GM19193 (cell line): Measurements from ENCODE around the gene RNU5D-1.

Experiments
- POLR2A ChIP-seq: IDR thresholded peaks from 4 replicates; pipeline ENCODE4 v1.6.1; 2011; ENCODE audit not compliant: insufficient read depth, insufficient read length; ENCODE audit errors: extremely low read depth

Gene RNU5D-1

GRCh38 chr1:44694863-44695478 lies 36.0 kb downstream of the RNU5D-1 start:
- no peak for TF ChIP-seq POLR2A

- no peak for TF ChIP-seq POLR2A
Measured at GRCh38 chr1:44693900-44694299, 37.1 kb downstream of the RNU5D-1 start.

- TF ChIP-seq POLR2A, result no peak
Measured at GRCh38 chr1:44693159-44693558, 37.8 kb downstream of the RNU5D-1 start.

GRCh38 chr1:44689447-44689765 lies 41.6 kb downstream of the RNU5D-1 start:
- TF ChIP-seq POLR2A, result no peak

GRCh38 chr1:44688760-44689446 lies 42.1 kb downstream of the RNU5D-1 start:
- TF ChIP-seq POLR2A, result no peak

GRCh38 chr1:44685881-44686280 lies 45.1 kb downstream of the RNU5D-1 start:
- no peak for TF ChIP-seq POLR2A

GRCh38 chr1:44685218-44685617 lies 45.8 kb downstream of the RNU5D-1 start:
- TF ChIP-seq POLR2A, result no peak

- no peak for TF ChIP-seq POLR2A
Measured at GRCh38 chr1:44684525-44684924, 46.4 kb downstream of the RNU5D-1 start.

- TF ChIP-seq POLR2A, result no peak
Measured at GRCh38 chr1:44682883-44683265, 48.1 kb downstream of the RNU5D-1 start.

- no peak for TF ChIP-seq POLR2A
Measured at GRCh38 chr1:44681905-44682882, 48.8 kb downstream of the RNU5D-1 start.
